GM18498 (cell line): ENCODE measurements around the gene NTM.
"Not testable (repeated sequence)": the region's sequence is repeated elsewhere in the genome, so short reads cannot be mapped to it uniquely, and the experiment has no call there.

Experiments used
- ATAC-seq: cut with Tn5 transposase; IDR thresholded peaks from one replicate; pipeline ENCODE4 v1.9.1; 2021; ENCODE audit warnings: mild to moderate bottlenecking, moderate library complexity; ENCODE audit not compliant: unreplicated experiment

The NTM gene

DNA sequence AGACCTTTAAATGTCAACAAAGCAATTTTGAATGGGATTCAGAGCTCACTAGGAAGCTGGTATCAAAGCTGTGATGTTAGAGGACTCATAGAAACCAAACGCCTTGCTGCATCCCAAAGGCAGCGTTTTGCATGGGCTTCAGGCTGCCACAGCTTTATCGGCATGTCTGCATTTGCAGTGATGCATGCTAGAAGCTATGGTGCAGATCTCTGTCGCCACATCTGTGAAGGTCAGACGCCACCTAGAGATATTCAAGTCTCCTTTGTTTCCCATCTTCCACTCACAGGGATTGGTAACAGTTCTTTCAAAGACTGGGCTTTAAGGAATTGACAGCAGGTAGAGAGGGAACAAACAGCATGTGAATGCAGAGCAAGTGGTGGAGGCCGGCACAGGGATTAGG is 47.8 kb downstream of the NTM start:
- no peak for ATAC-seq

DNA sequence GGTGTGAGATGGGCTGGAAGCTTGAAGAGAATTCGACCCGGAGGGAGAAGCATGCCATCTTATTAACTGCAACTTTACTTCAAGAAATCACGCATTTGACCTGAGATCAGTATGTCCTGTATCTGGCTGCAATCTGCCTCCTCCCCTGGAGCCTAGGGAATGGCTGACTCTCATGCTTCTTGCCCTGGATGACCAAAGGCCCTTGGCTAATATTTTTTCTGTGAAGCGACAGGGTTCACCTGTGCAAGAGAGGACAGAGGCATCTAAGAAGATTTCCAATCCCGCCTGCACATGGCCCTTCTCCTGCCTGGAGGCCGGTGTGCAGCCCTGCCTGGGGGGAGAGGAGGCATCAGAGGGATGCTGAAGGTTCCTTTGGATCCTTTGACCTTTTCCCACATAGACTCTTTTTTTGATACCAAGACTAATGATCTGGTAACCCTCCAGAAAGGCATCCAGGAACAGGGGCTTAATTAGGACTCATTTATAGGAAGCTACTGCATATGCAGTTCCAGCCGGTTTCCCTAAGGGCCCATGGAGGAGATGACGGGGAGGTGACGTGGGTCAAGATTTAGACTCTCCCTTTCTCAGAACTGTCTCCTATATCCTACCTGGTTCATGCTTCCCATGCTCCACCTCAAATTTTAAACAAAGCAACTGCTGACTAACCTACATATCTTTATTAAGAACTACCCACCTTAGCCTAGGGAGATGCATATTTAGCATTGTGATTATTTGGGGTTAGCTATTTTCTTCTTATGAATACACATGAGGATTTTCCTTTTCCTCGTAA is 50.8 kb downstream of the NTM start:
- ATAC-seq = no peak

DNA sequence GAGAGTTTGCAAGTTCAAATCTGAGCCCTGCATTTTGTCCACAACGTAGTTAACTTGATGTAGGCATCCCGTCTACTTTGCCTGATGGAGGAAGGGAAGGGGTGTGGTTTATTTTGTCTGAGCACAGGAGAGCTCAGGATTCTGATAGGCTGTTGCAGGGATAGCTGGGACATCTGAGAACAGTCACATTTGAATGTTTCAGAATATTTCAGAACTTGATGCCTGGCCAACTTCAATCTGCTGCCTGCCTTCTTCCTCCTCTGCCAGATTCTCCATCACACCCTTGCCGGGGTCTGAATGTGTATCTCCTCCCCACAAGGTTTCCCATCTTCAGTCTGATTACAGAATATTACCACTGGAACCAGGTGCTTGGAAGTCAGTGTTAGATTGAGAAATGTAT is 51.6 kb downstream of the NTM start:
- no peak for ATAC-seq

GRCh38 chr11:131422496-131422895 is 52.1 kb downstream of the NTM start:
- ATAC-seq = no peak

DNA sequence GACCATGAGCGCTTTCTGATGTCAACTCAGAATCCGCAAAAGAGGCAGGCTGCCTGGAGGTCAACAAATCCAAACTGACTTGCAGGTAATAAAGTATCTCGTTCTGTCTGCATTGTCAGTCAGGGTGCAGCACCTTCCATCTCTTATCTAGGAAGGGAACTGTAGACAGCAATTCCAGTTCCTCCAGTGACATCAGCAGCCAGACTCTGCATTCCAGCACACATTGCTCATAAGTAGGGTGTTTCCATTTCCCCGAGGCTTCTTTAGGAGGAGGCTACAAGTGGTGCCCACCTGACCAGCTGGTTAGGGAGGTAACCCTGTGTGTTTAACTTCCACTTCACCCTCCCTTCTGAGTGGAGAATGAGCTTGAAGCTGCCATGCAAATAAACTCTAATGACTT is 53.3 kb downstream of the NTM start:
- no peak for ATAC-seq

GRCh38 chr11:131424257-131424876 is 54.0 kb downstream of the NTM start:
- not testable (repeated sequence) for ATAC-seq

DNA sequence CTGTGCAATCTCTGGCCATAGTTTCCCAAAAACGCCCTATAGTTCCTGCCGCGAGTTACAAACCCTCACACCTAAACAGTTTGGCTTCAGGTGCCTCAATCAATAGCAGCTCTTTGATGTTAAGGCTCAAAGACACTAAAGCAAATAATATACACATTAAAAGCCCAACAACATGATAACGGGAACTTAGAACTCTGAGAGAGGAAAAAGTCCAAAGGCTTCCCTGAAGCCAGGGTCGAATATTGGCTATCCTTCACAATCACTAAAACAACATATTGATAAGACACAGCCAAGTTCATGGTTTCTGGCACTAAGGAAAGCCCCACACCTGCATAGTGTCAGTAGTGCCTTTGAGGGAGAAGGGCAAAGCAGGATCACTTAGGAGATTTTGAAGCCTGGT is 54.9 kb downstream of the NTM start:
- no peak for ATAC-seq

DNA sequence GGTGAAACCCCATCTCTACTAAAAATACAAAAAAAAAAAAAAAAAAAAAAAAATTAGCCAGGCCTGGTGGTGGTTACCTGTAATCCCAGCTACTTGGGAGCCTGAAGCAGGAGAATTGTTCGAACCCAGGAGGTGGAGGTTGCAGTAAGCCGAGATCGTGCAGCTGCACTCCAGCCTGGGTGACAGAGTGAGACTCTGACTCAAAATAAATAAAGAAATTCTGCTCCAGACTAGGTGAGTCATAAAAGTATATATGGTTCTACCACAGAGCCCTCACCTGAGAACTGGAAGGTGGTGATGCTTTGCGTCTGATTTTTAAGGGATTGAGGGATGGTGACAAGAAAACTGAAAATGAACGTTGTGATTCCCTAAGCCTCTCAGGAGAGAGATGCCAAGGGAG is 58.4 kb downstream of the NTM start:
- no peak for ATAC-seq

GRCh38 chr11:131430473-131431208 is 60.2 kb downstream of the NTM start:
- ATAC-seq = no peak

GRCh38 chr11:131441051-131441810 is 70.8 kb downstream of the NTM start:
- no peak for ATAC-seq

DNA sequence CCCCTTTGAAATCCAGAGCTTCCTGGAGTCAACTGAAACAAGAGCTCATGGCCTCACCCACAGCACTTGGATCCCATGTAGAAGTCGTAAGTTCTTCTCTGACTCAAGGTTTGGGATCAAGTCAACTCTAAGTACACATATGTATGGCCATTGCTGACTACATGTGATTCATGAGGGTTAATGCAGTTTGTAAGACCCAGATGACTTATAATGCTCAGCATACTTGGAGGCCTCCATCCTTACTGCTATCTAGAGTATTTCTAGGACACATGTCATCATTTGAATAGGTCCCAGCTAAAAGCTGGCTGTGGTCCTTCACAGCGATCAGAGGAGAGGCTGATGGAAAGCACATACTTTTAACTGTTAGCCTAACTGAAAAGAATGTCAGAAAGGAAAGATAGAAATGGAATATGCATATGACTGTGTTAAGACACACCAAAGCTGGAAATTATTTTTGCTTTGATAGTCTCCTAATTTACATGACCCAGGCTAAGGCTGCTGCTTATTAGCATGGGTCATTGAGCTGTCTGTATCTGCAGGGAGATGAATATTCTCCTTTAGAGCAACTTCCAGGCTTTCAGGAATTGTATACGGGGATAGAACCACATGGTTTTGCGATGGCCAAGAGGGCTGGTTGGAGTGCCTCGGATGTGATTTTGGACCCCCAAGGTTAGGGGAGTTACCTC is 76.3 kb downstream of the NTM start:
- no peak for ATAC-seq

DNA sequence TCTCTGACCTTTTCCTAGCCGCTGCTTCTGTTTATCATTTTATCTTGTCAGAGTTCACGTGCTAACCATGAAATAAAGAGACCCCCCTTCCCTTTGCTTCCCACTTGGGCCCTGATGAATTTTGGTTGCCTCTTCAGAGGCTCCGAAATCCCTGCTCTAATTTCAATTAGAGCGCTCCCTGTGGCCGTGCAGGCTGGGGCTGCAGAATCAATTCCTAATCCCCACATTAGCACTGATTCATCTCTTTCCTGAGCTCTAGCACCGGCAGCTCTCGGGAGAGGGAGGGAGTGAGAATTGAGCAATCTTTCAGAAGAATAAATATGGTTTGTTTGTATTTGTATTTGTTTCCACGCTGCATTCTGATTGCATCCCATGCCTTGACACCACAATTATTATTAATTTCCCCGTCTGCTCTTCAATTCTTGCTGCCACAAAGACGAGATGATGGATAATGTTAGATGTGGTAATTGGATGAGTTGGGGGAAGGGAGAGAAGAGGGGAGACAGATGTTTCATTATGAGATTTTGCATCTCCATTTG is 76.9 kb downstream of the NTM start:
- no peak for ATAC-seq

DNA sequence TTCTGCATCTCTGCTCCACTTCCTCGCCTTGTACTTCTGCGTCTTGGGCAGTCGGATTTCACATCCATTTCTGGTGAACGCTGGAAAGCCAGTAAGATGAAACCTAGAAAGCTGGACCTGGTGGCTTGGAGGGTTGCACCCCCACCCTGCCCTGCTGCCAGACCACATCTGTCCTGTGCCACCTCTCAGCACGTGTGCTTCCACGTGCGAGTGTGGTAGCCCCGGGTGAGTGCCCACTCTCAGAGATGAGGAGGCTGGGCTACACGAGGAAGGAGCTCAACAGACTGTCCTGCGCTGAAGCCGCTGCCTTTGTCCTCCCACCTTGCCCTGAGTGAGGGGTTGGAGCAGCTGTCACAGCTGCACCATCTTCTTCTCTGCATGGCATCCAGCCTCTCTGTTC is 77.5 kb downstream of the NTM start:
- no peak for ATAC-seq

- no peak for ATAC-seq
These were observed 78.9 kb downstream of the NTM start for GRCh38 chr11:131449036-131450019.

- ATAC-seq = no peak
These were observed 84.1 kb downstream of the NTM start for GRCh38 chr11:131454490-131454889.

GRCh38 chr11:131454989-131455388 is 84.6 kb downstream of the NTM start:
- no peak for ATAC-seq

DNA sequence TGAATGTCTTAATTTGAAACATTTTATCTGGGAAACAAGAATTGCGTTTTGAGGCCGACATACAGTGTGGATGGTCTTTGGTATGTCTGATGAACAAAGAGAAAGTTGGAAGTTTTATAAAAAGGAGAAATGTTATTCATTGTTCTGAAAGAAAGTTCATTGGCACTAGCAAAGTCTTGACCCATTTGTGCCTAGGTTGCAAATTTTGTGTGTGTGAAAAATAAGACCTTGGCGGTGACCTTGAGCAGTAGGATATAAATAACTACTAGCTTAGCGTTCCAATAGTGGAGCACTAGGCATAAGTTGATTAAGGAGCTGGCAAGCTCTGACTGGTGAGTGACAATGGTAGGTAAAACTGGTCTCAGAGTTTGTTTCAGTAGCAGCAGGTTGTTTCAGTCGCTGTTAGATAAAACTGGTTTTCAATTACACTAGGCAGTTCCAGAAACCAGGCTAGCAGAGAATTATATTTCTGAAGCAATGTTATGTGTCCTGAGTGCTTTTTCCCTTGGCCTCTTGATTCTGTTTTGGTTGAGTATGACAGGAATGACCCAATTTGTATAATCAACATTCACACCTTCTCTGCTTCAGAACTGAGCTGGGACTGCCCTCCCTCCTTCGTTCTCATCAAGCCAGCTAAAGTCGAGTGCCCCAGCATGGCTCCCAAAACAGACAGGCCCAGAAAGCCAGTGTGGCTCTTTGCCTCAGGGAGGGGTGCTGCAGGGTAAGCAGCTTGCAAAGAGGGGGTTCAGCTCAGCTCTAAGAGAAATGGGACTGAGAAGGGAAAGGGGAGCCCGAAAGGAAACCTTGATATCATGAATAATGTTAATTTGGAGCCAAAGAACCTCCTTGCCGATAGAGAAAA is 85.7 kb downstream of the NTM start:
- ATAC-seq = no peak

- ATAC-seq = no peak
These were observed 86.7 kb downstream of the NTM start for GRCh38 chr11:131457163-131457562.
